BE2C (cell line): ENCODE results near the gene DUSP3. TPM values are rescaled to one million over a fixed set of nuclear protein-coding genes. Genes with fewer than 3 reads are reported as not detected.

ENCODE experiments used
- DNase-seq: peaks from one replicate; pipeline ENCODE4 v3.0.0-alpha.2; 2020
- H3K27me3 ChIP-seq: fragments of 250-450 bp; sonication (Bioruptor Pico); 2 replicates; pipeline ENCODE4 v1.5.1; 2020; ENCODE audit warnings: mild to moderate bottlenecking
- H3K36me3 ChIP-seq: fragments of 250-450 bp; sonication (Bioruptor Pico); 2 replicates; pipeline ENCODE4 v1.5.1; 2020; ENCODE audit warnings: mild to moderate bottlenecking
- H3K4me1 ChIP-seq: fragments of 250-450 bp; sonication (Bioruptor Pico); 2 replicates; pipeline ENCODE4 v1.5.1; 2020
- H3K4me3 ChIP-seq: 2 replicates; pipeline ENCODE4 v1.5.1; 2011; ENCODE audit warnings: low read depth, low read length
- H3K9me3 ChIP-seq: fragments of 250-450 bp; sonication (Bioruptor Pico); 2 replicates; pipeline ENCODE4 v1.5.1; 2020
- CTCF ChIP-seq: IDR thresholded peaks from 2 replicates; pipeline ENCODE4 v1.5.1; 2012; ENCODE audit warnings: mild to moderate bottlenecking, low read depth, low read length
- polyA plus RNA-seq: library from polyadenylated mRNA; unstranded; fragments of >200 nt; gene quantifications from one replicate; pipeline ENCODE4 v1.2.1, GENCODE V29; 2012; ENCODE audit warnings: low read depth, missing spikeins; ENCODE audit not compliant: insufficient read length, insufficient read depth

Gene DUSP3
- polyA plus RNA-seq, result 33.4 TPM

DNA sequence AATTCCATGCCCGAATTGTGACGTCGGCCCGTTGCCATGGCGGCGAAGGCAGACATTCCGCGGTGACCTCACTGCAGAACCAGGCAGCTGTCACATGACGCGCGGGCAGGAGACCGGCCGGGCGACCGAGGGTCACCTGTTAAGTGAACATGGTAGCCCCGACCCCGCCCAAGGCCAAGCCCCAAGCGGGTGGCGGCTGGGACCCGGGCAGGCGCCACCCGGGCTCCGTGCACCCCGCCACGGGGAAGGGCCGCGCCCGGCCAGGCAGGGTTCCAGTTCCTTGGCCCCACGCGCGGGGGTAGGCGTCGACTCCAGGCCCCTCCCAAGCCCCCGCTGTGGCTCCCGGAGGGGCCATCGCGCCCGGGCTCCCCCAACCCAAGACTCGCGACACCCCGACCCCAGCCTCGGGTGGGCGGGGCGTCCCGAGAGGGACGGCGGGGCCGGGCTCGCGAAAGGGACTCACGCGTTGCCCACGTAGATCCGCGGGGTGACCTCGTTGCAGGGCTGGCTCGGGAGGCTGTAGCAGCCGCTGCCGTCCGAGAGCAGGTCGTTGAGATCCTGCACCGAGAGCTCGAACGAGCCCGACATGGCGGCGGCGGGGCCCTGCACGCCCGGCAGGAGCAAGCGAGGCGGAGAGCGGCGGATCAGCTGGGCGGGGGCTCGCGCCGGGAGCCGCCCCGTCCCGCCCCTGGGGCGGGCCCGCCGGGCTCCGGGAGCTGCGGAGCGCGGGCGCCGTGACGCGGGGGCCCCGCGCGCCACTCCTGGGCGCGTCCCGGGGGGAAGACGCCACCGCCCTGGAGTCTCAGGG, at the start of gene DUSP3:
DUSP3 (minus strand) TSS at position 641 of the 808 bp plus-strand sequence; CDS start at position 588, 53 bp downstream.
- Histone ChIP-seq H3K36me3 (peaks cover 20% of the 10 kb centered on the region), H3K9me3 (no peaks in the 10 kb centered on the region), H3K4me1 (no peaks in the 10 kb centered on the region), H3K4me3 (peak within 1 kb of the TSS; percentile 82), H3K27me3 (peaks cover 37% of the 10 kb centered on the region)
- no peak for TF ChIP-seq CTCF
- peak; percentile 93 for DNase-seq

DNA sequence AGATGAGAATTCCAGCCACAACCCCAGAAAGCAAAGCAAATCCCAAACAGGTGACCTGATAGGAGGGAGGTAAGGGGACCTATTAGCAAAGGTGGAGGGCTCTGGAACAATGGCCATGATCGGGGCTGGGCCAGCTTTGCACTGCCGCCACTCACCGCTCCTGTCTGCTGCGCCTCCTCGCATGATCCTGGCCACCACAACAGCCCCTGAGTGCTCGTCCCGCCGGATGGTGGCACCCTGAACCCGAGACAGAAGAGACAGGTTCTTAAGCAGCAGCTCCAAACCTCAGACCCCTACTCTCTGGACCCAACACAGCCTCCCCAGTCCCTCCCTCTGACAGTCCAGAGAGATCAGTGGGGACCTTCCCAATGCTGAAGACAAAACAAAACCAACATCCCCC, 48.8 kb upstream of the DUSP3 start:
- Histone ChIP-seq H3K36me3 (no peaks in the 10 kb centered on the region), H3K4me1 (no peaks in the 10 kb centered on the region), H3K4me3 (no peak overlapping the region), H3K9me3 (no peaks in the 10 kb centered on the region), H3K27me3 (no peaks in the 10 kb centered on the region)
- no peak for DNase-seq
- no peak for TF ChIP-seq CTCF

DNA sequence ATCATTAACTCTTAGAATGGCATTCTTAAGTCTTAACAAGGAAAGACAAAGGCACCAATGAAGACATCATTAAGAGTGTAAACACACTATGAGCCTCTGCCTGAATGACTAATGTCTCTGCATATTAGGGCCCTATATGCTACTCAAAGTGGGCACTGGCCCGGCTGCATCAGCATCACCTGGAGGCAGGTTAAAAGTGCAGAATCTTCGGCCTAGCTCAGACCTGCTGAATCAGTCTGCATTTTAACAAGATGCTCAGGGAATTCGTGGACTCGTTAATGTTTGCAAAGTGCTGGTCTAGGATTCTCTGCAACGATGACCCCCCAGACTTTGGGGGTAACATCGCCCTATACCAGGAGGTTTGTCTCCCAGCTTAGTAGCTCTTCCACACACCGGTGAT, 47.4 kb upstream of the DUSP3 start:
- Histone ChIP-seq H3K27me3 (no peaks in the 10 kb centered on the region), H3K4me1 (no peaks in the 10 kb centered on the region), H3K9me3 (no peaks in the 10 kb centered on the region), H3K4me3 (no peak overlapping the region), H3K36me3 (no peaks in the 10 kb centered on the region)
- no peak for TF ChIP-seq CTCF
- no peak for DNase-seq

- Histone ChIP-seq H3K4me3 (no peak overlapping the region), H3K27me3 (no peaks in the 10 kb centered on the region), H3K36me3 (no peaks in the 10 kb centered on the region), H3K9me3 (no peaks in the 10 kb centered on the region), H3K4me1 (no peaks in the 10 kb centered on the region)
- DNase-seq, result no peak
- TF ChIP-seq CTCF, result no peak
These were observed 46.8 kb upstream of the DUSP3 start for GRCh38 chr17:43825567-43825966.

- H3K36me3 ChIP-seq, result no peaks in the 10 kb centered on the region
- H3K4me1 ChIP-seq, result no peaks in the 10 kb centered on the region
- no peak overlapping the region for H3K4me3 ChIP-seq
- no peak for TF ChIP-seq CTCF
- no peak for DNase-seq
- H3K9me3 ChIP-seq, result no peaks in the 10 kb centered on the region
- H3K27me3 ChIP-seq, result no peaks in the 10 kb centered on the region
These were observed 44.7 kb upstream of the DUSP3 start for GRCh38 chr17:43823350-43824084.
